AML-193 (cell line): ENCODE measurements around the gene ERC2.

Source experiments
- DNase-seq, 2 experiments: peaks; one replicate each; lab custom pipeline; 2025; lab: John Stamatoyannopoulos, UW

Gene ERC2

DNA sequence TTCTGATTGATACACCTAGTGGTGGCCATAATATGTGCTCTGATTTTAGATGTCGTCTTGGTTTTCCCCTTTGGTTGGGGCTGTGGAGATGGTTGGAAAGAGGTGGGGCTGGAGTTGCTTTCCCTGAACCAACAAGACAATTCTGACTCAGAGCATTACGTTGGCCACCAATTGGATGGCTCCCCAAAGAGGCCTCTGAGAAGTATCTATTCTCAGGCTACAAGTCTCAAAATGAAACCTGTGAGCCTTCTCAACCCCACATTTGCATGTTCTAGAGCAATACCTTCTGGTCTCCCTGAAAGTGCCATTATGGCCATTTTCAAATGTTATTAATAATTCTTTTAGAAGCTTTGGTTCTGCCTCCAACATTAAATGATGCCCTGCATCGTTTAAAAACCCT is 792.8 kb downstream of the ERC2 start:
- no peak for DNase-seq

DNA sequence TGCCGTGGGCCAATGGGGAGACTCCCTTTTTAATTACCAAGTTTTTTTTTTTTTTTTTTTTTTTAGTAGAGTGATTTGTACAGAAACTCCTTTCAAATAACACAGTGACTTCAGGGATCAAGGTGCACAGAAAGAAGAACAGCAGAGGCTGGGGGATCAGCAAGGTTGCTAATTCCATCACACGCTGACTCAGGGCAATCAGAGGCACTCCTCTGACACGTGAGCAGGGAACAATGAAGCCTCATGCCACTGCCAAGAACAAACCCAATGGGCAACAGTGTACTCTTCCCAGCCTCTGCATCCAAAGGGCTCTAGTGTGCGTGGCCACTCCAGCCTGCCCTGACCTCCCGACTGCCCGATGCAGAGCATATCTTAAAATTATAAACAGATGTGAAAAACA is 794.5 kb downstream of the ERC2 start:
- no peak for DNase-seq

DNA sequence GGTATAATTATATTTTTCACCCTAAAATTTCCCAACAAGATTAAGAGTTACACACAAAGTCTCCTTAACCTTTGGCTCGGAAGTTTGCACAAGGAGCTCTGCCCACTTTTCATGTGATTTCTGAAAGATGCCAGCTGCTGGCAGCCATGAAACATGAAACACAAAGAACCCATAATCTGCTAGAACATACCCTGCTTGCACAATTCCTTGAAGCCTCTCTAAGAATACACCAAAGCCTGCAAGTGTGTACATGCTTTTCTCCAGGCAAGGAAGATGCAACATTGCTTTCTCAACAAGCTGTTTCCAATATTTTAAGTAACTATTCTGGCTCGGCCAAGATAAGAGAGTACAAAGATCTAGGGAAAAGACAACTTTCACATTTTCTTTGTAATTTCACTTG is 799.1 kb downstream of the ERC2 start:
- no peak for DNase-seq

DNA sequence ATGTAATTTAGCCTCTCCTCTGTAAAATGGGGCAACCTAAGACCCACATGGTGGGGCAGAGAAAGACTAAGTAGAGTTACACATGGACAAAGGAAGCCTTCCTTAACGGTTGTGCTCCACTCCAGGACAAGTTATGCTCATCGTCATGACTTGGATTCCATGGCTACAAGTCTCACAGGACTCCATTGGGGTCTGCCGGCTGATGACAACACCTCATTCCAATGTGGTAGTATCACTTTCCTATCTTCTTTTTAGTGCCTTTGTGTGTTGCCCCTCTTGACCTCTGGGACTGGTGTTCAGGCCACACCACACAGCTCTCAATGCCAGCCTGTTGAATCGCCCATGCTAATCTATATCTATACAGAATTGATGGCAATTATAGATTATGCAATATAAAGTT is 799.9 kb downstream of the ERC2 start:
- no peak for DNase-seq

DNA sequence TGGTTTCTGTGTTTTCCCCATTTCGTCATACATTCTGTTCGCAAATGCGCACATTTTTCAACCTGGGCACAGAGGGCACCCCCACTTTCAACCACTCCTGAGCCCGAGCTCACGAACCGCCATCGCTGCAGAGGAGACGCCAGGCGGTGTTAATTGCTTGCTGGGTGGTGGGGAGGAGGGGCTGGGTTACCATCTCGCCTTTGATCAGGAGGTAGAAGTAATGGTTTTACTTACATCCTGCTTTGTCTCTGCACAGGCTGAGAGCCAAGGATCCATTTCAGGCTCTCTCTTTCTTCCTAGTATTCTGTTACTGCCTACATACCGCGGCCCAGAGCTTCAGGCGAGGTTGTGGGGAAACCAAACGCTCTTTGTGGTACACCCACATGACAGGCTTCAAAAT is 803.9 kb downstream of the ERC2 start:
- DNase-seq: no peak

DNA sequence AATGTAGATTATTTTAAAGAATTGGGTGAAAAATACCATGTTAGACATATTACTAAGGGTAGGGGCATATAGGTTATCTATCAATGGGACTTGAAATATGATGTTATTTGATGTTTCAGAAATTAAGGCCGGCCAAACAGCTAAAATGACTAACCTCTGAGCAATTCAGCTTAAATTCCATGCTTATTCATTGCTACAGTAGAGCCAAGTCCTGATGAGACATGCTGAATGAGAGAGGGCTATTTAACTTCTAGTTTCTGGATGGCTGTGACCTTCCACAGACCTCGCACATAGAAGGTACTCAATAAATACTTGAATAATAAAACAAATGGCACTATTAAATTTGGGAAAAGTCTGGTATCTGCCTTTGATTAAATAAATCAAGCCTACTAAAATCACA is 805.6 kb downstream of the ERC2 start:
- DNase-seq: no peak

DNA sequence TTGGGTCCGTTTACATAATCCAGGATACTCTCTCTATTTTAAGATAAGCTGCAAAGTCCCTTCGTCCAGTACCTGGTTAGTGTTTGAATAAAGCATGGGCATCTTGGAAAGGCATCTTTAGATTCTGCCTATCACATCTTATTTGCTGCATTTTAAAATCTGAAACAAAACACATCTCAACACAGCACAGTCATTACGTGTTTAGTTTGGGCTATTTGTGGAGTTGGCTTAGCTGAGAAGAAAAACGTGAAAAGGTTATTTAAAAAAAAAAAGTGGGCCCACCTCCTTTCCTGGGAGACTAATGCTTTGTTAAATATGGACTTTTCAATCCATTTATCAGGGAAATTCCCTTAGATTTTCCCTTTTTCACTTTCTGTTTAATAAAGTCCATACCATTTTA is 806.7 kb downstream of the ERC2 start:
- no peak for DNase-seq

DNA sequence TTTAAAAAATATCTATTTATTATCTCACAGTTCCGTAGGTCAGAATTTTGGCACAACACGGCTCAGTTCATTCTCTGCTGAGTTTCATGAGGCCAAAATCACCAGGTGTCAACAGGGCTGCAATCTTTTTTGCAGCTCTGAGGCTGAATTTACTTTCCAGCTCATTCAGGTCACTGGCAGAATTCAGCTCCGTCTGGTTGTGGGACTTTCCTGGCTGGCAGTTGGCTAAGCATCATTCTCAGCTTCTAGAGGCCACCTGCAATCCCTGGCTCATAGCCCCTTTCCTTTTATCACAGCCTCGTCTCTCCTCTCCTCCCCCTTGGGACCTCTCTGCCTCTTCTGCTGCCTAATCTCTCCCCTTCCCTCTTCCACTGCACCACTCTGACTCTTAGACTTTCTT is 807.1 kb downstream of the ERC2 start:
- no peak for DNase-seq

DNA sequence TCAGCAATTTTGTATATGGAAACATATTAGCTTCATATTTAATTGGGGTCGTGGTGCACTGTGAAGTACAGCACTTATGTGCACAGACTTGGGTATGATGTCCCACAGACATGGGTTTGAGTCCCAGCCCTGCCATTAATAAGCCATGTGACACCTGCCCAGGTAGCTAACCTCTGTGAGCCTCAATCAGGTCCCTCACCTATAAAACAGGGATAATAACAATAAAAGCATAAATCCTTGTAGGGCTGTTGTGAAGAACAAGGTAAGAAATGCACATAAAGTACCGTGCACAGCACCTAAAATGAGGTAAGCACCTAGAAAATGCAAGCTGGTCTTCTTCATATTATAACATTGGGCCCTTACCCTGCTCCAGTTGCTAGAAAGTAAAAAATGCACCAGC is 807.6 kb downstream of the ERC2 start:
- DNase-seq: no peak

DNA sequence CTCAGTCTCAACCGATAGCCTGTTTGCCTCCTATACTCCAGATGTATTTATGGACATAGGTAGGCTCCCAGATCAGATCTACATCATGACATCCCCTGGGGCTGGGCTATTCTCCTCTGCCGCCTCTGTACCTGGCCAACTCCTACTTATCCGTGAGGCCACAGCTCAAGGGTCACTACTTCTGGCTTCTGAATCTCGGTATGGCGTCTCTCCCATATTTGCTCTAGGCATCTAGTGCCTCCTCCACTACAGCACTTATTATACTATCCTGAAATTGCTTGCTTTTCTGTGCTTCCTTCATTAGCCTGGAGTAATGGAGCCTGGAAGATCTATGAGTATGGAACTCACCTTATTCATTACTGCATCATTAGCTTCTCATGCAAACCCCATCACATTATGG is 808.6 kb downstream of the ERC2 start:
- no peak for DNase-seq

DNA sequence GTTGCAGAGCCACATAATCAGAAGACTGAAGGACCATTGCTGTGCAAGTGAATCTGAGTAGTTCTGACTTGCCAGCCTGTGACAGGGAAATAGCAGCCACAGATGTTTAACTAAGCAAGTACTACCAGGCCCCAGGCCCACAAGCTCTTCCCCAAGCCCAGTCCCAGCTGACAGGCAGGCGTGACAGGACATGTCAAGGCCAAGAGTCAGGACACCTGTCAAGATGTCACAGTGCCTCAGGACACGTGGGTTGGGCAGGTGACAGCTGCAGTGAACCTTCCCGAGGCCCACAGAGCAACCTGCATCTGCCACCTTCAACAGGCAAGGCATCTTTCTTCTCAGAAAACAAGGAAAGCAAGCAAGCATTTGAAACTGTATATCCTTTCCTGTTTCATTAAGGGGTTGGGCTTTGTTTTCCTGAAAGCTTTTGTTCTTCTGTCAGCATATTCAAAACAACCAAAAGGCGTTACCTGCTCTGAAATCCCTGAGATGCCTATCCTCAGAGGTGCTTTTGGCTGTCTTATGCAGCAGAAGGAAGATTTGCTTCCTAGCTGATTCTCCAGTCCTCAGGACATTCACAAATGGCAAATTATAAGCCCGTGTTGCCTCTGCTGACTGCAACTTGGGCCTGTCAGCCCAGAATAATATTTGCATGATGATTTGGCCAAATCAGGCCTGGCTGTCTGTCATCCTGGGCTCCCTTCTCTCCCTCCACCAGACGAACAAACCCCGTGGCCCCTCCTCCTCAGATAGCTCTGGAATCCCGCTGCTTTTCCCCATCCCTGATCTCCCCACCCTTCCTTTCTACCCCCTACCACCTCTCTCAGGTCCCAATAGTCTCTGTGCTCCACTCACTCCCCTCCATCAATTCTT is 809.3 kb downstream of the ERC2 start:
- no peak for DNase-seq

DNA sequence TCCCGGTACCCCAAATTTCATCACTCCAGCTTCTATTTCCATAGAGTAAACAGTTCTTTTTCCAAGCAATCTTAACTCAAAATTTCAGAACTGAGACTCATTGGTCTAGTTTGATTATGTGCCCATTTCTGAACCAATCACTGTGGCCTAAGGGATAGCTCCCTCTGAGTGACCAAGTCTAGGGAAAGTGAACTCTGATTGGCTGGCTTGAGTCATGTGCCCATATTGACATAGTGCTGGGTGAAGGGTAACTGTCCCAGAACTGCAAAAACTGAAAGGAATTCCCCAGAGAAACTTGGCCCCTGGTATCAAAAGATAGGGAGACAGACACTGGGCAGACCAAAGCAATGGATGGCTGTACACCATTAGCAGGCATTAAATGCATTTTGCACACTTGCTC is 810.0 kb downstream of the ERC2 start:
- no peak for DNase-seq

DNA sequence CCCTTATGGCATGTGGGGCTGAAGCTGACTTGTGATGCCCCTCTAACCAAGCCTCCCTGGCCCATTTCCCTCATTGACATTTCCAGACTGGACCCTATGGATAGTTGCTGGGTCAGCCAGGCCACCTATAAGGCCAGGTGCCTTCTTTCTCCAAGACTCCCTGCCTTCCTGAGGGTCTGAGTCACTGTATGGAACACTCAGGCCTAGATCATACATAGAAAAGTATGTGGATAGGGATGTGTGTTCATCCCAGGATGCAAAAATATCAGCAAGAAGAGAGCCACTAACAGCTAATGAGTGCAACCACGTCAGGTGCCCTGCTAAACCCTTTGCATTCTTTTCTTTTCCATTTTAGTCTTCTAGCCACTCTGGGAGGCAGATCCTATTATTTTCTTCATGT is 812.7 kb downstream of the ERC2 start:
- DNase-seq: no peak

DNA sequence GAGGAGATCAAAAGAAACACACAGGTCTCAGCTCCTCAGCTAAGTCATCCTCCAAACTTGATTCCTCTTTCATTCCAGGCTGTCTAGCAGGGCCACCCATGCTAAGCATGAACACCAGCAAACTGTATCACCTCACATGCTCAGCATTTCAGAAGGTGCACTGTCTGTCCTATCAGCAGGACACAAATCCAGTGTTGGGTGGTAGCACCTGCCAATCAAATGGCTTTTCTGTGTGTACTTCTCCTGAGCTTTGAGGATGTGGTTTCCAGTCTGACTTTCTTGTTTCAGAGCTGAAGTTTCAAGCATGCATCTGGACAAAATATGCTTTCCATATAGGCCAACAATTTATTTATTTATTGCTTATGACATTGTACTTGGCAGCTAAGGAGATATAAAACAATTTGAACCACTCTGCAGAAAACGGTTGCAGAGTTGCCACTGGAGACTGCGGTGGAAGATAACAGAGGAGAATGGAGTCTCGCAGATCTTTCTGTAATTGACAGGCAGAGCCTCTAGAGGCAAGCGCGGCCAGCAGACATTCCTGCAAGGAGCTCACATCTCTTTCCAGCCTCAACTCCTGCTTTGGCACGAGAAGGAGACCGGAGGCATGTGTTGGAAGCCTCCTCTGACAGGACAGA is 814.0 kb downstream of the ERC2 start:
- DNase-seq: no peak

DNA sequence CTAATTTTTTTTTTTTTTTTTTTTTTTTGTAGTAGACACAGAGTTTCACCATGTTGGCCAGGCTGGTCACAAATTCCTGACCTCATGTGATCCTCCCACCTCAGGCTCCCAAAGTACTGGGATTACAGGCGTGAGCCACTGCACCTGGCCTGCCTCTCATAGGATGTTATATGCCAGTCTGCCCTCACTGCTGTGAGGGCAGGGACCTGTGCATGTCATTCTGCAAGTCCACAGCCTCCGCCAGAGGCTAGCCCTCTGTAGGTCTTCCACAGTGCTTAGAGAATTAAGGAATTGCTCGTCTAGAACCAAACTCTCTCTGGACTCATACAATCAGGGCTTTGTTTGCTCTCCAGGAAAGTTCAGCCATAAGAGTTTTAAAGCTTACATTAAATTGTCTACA is 817.3 kb downstream of the ERC2 start:
- DNase-seq: no peak

DNA sequence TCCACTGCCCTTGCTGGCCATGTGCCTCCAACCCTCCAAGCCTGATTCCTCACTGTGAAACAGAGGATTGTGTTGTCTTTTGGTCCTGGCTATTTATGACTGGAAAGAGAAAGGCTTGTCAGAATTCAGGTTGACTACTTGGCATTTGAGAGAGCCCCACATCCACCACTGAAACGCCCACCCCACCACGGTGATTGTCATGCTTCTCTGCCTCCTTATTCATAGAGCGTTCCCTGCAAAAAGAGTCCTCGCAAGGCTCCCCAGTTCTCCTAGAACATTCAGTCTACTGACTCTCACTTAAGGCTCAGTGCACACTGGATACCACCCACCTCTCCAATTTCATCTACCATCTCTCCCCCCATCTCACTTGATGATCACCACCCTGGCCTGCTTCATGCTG is 818.3 kb downstream of the ERC2 start:
- no peak for DNase-seq

DNA sequence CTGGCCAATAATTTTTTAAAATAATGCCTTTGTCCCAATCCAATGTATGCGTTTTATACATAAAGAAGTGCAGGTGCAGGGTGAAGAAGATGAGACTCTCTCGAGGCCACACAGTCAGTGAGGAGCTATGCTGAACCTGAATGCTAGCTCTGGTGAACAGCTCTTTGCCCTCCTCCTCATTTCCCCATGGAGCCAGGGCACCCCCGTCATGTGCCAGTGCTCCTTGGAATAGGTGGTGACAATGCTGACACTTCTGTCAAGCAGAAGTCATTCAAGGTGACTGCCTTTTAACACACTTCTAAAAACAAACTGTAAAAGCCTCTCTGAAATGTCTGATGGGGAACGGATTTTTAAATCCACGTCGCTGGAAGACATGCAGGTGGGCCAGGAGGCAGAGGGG is 818.7 kb downstream of the ERC2 start:
- no peak for DNase-seq

DNA sequence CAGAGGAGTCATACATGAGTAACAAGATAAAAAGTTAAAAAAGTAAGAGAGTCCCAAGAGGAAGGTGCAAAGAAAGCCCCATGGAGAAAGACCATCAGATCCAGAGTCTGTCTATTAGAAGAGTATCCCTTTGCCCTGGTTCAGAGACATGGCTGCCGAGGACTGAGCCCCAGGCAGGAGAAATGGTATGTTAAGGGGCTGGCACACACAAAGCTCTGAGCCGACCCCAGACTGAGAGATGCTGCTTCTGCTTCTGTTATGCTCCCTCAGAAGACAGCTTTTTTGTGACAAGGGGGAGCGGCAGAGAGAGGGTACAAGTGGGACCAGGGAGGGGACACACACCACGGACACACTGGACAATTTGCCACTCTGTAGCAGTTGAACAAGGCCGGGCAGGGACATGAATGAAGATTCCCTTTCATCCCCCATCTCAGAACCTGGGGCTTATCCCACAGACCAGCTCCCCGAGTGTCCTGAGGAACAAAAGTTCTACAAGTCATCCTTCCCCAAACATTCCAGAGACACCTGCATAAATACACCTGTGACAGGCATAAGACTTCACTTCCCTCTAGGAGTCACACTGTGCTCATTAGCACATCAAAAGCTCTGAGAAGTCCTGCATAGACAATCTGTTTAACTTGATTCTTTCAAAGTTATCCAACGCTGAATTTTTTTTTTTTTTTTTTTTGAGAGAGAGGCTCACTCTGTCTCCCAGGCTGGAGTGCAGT is 819.5 kb downstream of the ERC2 start:
- no peak for DNase-seq

DNA sequence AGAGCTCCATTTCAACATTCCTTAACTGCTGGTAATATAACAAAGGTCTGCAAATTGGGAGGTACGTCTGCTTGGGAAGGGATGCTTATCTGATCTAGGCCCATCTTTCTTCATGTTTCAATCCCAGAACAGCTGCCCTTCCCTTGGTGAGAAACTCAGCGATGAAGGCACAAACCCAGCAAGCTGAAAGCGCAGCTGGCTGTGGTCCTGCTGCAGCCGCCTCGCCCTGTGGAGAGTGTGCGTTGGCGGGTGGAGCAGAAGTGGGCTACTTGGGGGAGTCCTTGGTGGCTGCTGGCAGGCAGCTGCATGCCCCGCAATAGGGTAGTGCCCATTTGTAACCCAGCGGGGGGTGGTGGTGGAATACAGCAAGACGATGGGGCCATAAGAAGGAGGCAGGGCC is 820.6 kb downstream of the ERC2 start:
- DNase-seq: no peak

DNA sequence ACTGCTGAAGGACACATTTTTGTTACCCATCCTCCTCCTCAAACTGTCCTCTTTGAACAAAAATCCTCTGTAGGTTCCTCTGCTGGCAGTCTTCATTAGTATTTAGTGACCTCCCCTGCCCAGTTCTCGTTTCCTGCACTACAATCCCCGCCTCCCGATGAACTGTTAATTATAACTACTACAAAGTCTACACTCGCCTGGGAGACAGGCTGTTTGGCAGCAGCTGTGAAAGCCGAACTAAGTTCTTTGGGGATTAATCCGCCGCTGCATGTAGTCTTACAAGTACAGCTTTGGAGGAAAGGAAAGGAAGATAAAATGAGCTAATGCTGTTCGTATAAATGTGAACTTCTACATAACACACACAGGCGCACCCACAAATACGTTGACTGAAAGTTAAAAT is 821.2 kb downstream of the ERC2 start:
- DNase-seq: no peak

DNA sequence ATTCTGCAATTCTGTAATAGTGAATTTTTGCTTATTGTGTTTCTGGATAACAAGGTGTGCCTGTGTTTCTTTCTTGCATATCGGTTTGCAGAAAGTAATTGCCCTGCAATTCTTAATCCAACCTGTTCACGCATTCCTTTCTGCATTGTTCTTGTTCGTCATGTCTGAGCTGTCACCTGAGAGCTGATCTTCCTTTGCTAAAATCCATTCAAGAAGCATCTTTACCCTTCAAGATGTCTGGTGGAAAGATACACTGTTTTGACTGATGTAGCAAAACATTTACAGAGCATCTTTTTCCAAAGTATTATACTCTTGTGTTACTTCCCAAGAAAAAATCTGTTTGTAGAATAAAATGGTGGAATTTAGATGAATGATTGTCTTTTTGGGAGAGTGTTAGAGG is 822.1 kb downstream of the ERC2 start:
- no peak for DNase-seq

DNA sequence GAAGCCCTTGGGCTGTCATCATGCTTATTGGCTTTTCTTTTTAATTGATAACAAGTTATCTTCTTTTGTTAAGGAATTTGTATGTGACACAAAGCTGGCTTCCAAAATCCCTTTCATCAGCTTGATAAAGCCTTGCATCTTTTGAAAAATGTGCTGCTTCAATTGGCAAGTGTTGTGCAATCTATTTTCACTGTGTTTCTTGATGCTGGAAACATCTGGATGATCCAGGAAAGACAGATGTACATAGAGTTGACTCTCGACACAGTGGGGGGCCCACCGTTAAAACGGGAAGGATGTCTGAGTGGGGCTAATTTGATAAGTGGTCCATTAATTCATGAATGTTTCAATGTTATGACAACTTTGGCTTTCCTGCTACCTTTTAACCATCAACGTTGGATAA is 822.8 kb downstream of the ERC2 start:
- no peak for DNase-seq

DNA sequence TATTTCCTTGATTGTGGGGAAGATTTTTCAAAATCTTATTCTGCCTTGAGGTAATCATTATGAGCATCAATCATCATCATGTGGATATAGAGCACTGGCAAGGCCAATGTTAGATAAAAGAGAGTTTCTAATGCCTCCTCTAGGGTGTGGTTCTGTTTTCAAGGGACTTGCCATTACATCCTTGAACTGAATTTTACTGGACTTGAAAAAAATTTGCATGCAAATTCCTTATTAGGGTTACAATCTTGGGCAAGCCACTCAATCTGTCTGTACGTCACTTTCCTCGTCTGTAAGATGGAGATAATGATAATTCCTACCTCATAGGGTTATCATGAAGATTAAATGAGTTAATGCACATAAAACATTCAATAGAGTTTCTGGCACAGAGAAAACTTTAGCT is 825.0 kb downstream of the ERC2 start:
- no peak for DNase-seq
